HG03354 (cell line): ENCODE results near the gene SLCO2B1.

Experiments used
- ATAC-seq: cut with Tn5 transposase; IDR thresholded peaks from one replicate; pipeline ENCODE4 v1.9.1; 2021; ENCODE audit warnings: mild to moderate bottlenecking; ENCODE audit not compliant: unreplicated experiment, poor library complexity, severe bottlenecking

The SLCO2B1 gene

DNA sequence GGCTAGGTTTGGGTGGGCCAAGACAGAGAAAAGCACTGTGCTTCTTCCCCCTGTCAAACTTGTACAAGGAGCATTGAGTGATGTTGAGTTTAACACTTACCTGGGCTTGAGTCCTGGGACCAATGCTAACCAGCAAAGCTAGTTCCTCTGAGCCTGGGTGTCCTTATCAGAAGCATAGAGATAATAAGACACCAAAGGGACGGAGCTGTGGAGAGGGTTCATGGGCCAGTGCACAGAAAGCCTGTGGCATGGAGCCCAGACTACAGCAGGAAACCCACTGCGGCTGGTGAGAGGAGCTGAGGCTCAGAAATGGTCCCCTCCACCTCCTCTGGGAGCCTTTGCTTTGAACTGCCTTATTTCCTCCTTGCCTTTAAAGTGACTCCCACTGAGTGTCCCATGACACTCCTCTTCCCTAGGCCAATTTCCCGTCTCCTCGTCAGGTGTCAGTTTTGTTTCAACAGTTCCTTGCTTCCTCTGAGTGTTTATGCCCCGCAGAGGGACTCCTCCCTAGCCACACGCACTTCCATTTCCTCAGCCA, 9.4 kb downstream of the SLCO2B1 start:
- no peak for ATAC-seq

DNA sequence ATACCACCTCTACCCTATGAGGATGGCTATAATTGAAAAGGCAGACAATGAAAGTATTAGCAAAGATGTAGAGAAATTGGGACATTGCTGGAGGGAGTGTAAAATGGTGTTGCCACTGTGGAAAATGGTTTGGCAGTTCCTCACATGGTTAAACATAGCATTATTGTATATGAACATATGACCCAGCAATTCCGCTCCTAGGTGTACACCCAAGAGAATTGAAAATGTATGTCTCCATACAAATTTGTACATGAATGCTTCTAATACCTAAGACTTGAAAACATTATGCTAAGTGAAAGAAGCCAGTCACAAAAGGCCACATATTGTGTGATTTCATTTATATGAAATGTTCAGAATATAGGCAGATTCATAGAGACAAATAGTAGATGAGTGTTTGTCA, 10.0 kb downstream of the SLCO2B1 start:
- ATAC-seq: no peak

DNA sequence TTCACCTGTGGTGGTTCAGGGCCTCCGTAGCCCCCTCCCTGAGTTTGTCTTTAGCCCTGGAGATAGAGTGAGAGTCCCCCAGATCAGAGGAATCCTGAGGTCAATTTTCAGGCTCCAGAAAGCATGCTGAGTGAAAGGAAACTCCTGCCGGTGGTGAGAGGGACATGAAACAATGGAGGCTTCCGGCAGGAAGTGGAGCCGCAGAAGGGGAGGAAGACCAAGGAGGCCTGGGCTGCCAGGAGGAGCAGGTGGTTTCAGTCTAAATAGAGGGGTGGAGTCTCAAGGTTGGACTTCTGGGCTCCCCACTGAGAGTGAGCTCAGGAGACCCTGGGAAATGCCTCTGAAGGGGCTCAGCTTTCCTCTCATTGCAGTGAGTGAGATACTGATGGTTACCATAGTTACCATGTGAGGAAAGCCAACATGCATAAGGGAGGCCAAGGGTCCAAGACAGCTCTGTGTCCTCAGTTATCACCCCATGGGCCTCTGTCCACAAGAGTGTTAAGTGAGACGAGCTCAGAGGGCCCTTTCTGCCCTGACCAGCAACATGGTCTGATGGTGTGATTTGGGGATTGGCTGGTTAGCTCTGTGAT, 10.7 kb downstream of the SLCO2B1 start:
- ATAC-seq: no peak

DNA sequence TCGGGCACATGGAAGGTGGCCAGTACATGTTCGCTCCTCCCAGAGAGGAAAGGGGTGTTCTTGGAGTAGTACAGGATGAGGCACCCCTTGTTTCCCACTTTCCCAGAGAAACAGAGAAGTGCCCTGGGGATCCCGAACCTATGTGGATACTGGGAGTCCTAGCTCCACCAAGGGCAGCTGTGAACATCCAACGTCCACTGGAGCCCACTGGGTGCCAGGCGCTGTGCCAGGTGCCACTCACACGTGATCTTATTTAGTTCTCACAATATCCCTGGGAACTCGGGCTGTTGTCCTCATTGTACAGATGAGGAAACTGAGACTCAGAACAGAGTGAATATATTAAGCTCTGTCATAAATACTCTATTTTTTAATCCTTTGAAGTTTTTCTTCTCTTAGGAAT, 12.0 kb downstream of the SLCO2B1 start:
- no peak for ATAC-seq

DNA sequence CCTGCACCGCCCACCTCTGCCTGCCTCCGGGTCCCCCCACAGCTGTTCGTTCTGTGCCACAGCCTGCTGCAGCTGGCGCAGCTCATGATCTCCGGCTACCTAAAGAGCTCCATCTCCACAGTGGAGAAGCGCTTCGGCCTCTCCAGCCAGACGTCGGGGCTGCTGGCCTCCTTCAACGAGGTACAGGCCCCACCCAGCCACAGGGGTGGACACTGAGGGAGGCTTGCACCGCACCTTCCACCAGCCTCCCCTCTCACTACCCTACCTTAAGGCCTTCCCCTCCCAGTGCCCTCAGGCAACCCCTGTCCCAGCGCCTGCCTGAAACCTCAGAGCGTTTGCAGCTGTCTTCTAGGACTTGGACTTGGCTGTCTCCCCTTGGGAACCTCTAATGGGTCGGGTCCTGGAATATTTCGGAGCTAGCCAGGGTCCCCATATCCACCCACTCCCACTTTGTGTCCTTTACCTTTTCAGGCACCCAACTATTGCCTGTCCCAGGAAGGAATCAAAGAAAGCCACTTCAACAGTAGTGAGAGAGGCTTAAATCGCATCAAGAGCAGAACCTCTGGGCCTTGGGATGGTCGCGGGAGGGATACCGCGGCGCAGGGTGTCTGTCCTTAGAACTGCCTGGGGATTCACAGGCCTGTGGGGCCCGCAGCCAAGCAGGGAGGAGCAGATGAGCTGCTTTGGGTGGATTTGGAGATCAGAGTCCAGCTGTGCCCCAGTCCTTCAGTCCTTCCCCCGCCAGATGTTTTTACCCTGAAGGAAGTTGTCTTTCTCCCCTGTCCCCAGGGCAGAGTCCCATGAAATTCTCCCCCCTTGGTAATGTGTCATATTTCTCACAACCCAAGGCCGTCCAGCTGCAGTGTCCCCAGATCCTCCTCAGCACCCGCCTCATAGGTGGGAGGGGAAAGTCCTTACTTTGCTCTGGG, 13.3 kb downstream of the SLCO2B1 start:
- no peak for ATAC-seq

DNA sequence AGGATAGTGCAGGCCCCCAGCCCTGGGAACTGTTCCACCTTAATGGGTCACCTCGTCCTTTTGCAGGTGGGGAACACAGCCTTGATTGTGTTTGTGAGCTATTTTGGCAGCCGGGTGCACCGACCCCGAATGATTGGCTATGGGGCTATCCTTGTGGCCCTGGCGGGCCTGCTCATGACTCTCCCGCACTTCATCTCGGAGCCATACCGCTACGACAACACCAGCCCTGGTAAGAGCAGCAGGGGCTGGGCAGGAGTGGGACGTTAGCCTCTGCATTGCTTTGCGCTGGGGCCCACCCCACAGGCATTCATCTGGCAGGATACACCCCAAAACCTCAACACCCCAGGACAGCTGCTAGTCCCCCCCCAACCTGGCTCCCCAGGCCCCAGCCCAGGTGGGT, 14.8 kb downstream of the SLCO2B1 start:
- no peak for ATAC-seq

DNA sequence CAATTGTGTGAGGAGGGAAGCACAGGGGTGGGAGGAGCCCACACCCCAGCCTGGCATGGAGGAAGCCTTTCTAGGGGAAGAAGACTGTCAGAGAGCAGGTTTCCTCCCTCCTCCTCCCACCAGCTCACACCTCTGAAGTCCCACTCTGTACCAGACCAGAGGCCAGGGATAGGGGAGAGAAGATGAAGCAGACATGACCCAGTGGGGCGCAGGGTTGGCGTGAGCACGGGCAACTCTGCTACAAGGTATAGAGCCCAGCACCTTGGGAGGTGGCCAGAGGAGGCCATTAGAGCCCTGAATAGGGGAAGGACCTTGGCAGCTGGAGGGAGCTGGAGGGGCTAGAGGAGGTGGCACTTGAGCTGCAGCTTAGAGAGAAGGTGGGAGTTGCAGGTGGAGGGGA, 15.9 kb downstream of the SLCO2B1 start:
- no peak for ATAC-seq

DNA sequence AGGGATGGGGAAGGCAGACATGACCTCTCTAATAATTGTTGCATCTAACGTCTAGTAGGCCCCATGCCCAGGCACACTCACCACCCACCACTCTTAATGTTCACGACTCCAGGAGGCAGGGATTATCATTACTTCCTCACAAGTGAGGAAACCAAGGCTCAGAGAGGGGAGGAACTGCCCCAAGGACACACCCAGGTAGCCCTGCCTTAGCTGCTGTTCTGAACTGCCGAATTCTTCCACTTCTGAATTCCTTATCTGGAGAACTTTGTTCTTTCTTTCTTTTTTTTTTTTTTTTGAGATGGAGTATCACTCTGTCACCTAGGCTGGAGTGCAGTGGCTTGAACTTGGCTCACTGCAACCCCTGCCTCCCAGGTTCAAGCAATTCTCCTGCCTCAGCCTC, 16.7 kb downstream of the SLCO2B1 start:
- ATAC-seq: no peak

DNA sequence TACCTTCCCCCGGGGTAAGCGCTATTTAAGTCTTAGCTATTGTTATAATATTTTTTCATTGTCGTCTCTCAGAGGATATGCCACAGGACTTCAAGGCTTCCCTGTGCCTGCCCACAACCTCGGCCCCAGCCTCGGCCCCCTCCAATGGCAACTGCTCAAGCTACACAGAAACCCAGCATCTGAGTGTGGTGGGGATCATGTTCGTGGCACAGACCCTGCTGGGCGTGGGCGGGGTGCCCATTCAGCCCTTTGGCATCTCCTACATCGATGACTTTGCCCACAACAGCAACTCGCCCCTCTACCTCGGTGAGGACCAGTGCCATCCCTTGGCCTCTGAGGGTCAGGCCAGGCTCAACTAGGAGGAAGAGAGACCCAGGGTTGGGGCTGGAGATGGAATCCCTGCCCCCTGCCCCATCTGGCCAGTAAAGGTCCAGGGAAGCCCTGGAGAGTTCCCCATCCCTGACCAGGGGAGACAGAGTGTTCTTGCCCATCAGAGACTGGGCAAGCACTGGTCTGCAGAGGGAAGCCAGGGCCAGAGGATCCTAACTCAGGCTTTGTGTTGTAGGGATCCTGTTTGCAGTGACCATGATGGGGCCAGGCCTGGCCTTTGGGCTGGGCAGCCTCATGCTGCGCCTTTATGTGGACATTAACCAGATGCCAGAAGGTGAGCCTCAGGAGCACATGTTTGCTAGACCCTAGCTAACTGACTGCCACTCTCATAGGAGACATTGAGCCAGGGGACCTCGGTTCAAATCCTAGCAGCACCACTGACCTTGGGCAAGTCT, 18.4 kb downstream of the SLCO2B1 start:
- ATAC-seq: no peak

DNA sequence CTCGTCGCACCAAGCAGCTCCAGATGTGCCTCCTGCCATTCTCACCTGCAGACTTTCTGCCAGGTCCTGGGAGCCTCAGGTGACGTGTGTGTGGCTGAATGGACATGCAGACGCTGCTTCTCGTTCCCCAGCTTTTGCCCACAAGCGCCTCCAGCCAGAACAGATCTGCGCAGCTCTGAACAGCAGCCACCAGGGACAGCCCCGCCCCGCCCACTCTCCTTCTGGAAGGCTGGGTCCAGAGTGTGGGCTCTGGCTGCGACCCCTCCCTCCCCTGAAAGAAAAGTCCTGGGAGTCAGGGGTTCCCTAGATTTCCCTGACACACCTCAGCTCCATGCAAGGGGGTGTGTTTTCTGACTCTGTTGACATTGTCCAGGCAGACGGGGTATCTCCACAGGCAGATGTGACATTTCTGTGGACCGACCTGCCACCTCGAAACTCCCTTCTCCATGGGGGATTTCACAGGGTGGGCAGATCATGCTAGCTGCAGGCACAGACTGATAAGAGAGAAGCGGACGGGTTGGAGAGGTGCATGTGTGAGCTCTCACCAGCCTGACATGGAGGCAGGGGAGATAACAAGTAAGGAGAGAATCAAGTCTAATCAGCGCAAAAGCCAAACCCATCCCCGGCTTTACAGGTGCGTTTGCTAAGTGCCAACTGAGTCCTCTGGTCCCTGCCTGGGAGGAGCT, 19.8 kb downstream of the SLCO2B1 start:
- no peak for ATAC-seq

DNA sequence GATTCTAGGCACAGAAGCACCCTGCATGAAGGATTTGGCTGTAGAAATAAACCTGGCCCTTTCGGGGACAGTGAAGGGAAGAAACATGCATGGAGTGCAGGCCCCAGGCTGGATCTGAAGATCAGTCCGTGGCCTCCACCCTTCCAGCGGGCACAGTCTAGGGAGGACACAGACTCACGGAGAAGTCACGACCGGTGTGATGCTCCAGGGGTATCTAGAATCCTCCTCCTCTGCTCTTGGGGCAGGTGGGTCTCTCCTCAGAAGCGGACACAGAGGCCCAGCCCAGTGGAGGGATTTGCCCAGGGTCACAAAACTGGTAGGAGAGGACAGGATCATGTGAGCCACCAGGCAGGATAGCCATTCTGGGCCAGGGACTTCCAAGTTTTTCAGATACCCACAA, 22.4 kb downstream of the SLCO2B1 start:
- no peak for ATAC-seq

DNA sequence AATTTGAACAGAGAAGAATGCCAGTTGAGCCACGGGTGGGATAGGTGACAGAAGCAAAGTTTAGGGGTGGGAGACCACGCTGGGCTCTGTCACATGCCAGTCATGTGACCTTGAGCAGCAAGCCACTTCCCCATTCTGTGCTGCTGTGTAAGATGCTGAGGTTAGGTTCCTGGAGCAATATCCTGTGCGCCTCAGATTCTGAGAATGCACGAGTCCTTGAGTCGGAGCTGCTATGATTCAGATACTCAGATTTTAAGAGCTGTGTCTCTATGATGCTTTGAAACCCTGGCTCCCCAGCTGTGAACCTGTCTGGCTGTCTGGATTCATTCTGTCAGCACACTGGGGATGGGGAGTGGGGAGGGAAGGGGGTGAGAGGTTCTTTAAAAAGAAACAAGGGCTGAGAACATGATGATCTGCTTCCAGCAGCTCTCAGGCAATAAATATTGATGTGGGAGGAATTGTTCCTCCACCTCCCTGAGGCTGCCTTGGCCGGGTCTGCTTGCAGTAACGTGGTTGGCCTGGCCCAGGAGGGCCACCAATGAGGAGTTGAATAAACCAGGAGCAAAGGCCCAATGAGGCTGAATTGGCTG, 24.0 kb downstream of the SLCO2B1 start:
- no peak for ATAC-seq

DNA sequence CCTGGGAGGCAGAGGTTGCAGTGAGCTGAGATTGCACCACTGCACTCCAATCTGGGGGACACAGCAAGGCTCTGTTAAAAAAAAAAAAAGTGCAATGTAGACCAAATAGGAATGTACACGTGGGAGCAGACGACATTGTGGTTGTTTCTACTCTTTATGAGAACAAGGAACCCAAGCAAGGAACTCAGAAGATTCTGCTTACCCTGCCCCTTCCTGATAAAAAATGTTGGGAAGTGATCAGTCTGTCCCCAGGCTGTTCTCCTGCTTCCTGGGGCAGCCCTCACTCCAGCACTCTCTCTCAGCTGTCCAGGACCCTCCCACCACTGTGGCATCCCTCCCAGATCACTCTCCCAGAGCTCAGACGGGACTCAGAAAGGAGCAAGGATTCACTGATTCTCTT, 31.8 kb downstream of the SLCO2B1 start:
- ATAC-seq: no peak

DNA sequence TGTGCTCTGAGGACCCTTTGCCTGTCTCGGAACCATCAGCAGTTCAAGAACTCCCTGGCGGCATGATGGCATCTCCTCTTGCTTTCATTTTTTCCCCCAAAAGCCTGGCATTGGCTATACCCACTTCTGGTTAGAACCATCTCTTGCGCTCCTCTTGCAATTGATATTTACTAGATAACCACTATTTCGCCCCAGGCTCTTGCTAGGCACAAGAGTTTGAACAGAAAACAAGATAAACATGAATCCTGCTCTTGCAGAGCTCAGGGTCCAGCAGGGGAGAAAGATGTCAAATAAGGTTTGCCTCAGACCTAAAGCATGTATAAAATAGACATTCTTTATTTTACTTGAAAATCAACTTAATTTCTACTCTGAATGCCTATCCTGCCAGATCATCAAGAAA, 33.1 kb downstream of the SLCO2B1 start:
- no peak for ATAC-seq

DNA sequence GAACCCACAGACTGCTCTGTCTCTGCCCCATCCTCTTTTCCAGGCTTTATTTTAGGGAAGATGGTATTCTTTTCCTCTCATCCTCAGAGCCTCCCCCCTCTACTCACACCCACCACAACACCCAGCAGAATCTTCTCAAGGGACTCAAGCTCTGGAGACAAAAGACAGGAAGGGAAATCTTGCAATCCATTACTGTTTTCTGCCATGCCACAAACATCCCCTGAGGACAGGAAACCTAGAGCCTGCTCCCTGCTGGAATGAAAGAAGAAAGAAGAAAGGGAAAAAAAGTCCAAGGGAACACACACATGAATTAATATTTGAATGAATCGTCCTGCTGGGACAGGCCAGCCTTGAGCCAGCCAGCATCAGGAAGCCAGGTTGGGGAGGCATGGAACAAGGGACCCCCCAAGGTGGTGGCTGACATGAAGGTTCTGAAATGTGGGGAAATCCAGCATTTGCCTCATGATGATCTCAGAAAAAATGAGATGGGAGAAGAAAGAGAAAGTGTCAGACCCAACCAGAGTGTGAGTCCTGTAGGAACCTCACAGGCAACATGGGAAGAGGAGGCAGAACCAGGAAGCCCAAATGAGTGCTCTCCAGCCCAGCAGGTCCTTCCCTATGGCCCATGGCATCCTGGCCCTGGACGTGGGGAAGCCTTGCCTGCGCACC, 34.0 kb downstream of the SLCO2B1 start:
- ATAC-seq: no peak

DNA sequence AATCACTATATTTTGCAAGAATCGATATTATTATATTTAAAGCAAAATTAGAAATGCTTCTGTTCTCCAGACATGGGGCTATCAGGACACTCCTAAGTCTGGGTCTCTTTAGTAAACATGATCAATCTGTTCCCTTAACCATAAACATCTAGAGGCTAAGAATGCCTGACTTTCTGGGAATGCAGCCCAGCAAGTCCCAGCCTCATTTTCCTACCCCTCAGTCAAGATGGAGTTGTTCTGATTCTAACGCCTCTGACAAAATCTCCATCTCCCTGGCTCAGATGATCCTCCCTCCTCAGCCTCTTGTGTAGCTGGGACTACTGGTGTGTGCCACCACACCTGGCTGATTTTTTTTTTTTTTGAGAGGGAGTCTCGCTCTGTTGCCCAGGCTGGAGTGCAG, 35.0 kb downstream of the SLCO2B1 start:
- no peak for ATAC-seq

DNA sequence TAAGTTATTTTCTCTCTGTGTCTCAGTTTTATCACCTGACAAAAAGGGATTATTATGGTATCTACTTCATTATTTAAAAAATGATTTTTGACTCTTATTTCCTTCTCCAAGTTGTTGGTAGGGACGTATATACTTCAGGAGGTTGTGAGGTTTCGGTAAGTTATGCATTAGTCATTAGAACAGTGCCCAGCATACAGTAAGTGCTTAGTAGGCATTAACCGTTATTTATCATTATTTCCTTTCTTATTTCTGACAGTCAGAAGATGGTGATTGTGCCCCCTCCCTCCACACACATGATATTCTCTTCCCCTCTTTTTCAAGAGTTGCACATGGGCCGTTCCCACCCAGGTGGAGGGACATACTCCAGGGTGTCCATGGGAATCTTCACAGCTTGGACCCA, 36.1 kb downstream of the SLCO2B1 start:
- no peak for ATAC-seq

DNA sequence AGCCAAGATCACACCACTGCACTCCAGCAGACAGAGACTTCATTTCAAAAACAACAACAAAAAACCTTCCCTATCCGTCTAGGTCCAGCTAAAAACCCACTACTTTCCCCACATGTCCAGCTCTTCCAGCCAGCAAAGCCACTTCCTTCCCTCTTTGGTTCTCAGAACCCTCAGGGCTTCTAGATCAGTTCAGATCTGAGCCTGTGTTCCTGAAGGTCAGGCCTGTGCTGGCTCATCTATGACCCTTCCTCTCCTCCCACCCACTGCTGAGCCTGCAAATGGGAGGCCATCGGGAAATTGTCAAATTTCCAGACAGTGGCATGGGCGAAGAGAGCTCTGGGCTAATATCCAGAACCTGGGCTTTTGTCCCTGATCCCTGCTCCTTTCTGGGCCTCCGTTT, 37.8 kb downstream of the SLCO2B1 start:
- ATAC-seq: no peak

DNA sequence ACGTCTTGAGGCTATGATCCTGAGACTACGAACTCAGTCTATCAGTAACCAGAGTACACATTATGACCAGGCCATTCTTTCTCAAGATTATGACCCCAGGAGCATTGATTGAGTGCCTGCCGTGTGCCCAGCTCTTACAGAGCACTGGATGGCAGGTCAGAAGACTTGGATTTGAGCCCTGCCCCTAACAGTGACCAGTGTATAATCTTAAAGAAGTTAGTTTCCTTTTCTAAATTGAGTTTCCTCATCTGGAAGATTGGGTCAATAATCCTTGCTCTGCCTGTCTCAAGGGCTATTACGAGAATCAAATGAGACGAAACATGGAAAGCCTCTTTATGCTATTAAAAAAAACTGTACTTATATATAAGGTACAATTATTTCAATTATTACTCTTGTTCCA, 38.2 kb downstream of the SLCO2B1 start:
- no peak for ATAC-seq
